Uterus (tissue), 4 donors: ENCODE measurements around the gene TBC1D16. TPM values are rescaled to one million over a fixed set of nuclear protein-coding genes. Genes with fewer than 3 reads are reported as not detected.

Experiments
- DNase-seq, 2 donors: peaks; one replicate each; pipeline ENCODE4 v3.0.0-alpha.2; 2019 to 2020
- H3K27ac ChIP-seq, 2 donors: fragments of 200-600 bp; sonication (generic); 1 replicate in 1 of 2; 2 replicates in 1 of 2; pipeline ENCODE4 v1.5.1; 2016 to 2018
- H3K27me3 ChIP-seq, 2 donors: fragments of 200-600 bp; sonication (generic); one replicate each; pipeline ENCODE4 v1.5.1; 2018 to 2019; ENCODE audit warnings: control low read depth in 1 of 2
- H3K36me3 ChIP-seq, 2 donors: fragments of 200-600 bp; sonication (generic); one replicate each; pipeline ENCODE4 v1.5.1; 2019; ENCODE audit warnings: control low read depth in 1 of 2
- H3K4me1 ChIP-seq, 2 donors: fragments of 200-600 bp; sonication (generic); one replicate each; pipeline ENCODE4 v1.5.1; 2018 to 2019; ENCODE audit warnings: control low read depth in 1 of 2
- H3K4me3 ChIP-seq, 2 donors: fragments of 200-600 bp; sonication (generic); 1 replicate in 1 of 2; 2 replicates in 1 of 2; pipeline ENCODE4 v1.5.1; 2018 to 2019; ENCODE audit warnings: mild to moderate bottlenecking in 1 of 2
- H3K9me3 ChIP-seq, 2 donors: fragments of 200-600 bp; sonication (generic); one replicate each; pipeline ENCODE4 v1.5.1; 2019; ENCODE audit warnings: control low read depth in 1 of 2
- CTCF ChIP-seq, 4 experiments: fragments of 200-600 bp in 2 of 4; fragments of 450-650 bp in 2 of 4; sonication (generic) in 2 of 4; IDR thresholded peaks; one replicate each; pipeline ENCODE4 v1.5.1; 2016 to 2019; ENCODE audit warnings: antibody characterized with exemption in 4 of 4, mild to moderate bottlenecking in 2 of 4, moderate library complexity in 1 of 4
- POLR2A ChIP-seq, 2 donors: fragments of 450-650 bp; IDR thresholded peaks; one replicate each; pipeline ENCODE4 v1.6.1; 2016; ENCODE audit warnings: antibody characterized with exemption in 2 of 2, mild to moderate bottlenecking in 1 of 2, moderate library complexity in 1 of 2
- intact Hi-C: fragments of 100-400 bp; cut with DNase I; formaldehyde crosslinking; loops from one replicate; pipeline ENCODE4 v1.15.1; 2023; ENCODE audit warnings: low total_unique reads
- total RNA-seq, 4 donors: library from RNA; depleted of rRNA in 3 of 4; stranded (reverse); fragments of >200 nt in 3 of 4; gene quantifications; one replicate each; pipeline versions ENCODE4 v1.1.0 to v1.2.4, GENCODE V29; 2014 to 2023
- donor health status: DM: yes; HTN: yes; CAD: no.

The TBC1D16 gene
- total RNA-seq, 4 donors from 2014 or later: 3.8 to 58.2 (median 18.3) TPM

DNA sequence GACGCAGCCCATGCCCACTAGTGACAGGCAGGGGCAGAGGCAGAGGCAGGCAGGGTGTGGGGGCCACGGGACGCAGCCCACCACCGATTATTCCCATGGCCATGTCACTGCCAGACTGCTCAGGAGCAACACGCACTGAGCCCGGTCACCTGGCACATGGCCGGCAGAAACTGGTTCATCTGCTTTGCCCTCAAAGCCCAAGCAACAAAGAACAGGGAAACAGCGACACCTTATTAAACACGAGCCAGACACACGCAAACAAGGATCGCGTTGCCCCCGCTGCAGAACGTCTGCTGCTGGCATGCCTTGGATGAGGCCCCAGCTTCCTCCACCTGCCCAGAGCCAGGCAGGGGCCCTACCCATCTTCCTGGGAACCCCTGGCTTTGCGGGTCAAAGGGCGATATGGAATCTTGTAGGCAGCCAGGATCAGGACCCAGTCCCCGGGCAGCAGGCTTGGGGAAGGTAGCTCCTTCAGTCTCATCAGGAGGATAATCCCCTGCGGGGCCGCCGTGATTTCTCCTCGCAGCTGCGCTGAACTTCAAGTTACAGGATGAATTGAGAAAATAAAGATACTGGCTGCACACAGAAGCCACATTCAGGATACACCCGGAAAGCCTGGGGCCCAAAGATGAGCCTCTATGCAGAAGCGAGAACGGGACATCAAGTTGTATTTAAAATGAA lies 4.8 kb downstream of the TBC1D16 start:
- intact Hi-C loops: no loop called here
- H3K27ac ChIP-seq: peak overlapping the region in 1 of 2 donors; percentile 60
- H3K9me3 ChIP-seq: no peaks in the 10 kb centered on the region
- H3K4me3 ChIP-seq: no peak overlapping the region
- no peaks in the 10 kb centered on the region for H3K36me3 ChIP-seq
- peaks cover 5 to 12% of the 10 kb centered on the region in 2 donors for H3K4me1 ChIP-seq
- H3K27me3 ChIP-seq: no peaks in the 10 kb centered on the region
- DNase-seq: no peak
- TF ChIP-seq POLR2A (IDR thresholded peaks at IDR 0.05): no peak

- intact Hi-C loops: no loop called here
- no peak overlapping the region for H3K4me3 ChIP-seq
Measured at GRCh38 chr17:80029258-80029974, 6.3 kb downstream of the TBC1D16 start.

GRCh38 chr17:80028030-80028429 lies 7.6 kb downstream of the TBC1D16 start:
- H3K4me3 ChIP-seq: no peak overlapping the region
- H3K27ac ChIP-seq: peak overlapping the region; percentile 39 to 60

More at GRCh38 chr17:80029258-80029974, 6.3 kb downstream of the TBC1D16 start:
- Histone ChIP-seq H3K27ac (peak overlapping the region; percentile 60), H3K4me1 (peaks cover 5 to 12% of the 10 kb centered on the region in 2 donors), H3K9me3 (no peaks in the 10 kb centered on the region), H3K27me3 (no peaks in the 10 kb centered on the region), H3K36me3 (no peaks in the 10 kb centered on the region)
- peak; percentile 87 to 90 for DNase-seq
- TF ChIP-seq CTCF (IDR thresholded peaks at IDR 0.05): no peak

DNA sequence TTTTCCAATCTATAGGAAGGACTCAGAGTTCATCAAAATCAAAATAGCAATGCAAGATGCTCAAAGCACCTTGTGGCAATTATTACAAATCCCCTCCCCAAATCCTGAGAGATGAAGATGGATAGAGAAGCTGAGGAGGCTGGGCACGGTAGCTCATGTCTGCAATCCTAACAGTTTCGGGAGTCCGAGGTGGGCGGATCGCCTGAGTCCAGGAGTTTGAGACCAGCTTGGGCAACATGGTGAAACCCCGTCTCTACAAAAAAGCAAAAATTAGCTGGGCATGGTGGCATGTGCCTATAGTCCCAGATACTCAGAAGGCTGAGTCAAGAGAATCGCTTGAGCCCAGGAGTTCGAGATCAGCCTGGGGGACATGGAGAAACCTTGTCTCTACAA lies 8.6 kb downstream of the TBC1D16 start:
- Histone ChIP-seq H3K36me3 (no peaks in the 10 kb centered on the region), H3K4me1 (peaks cover 5 to 12% of the 10 kb centered on the region in 2 donors), H3K27ac (no peak overlapping the region), H3K9me3 (no peaks in the 10 kb centered on the region), H3K4me3 (no peak overlapping the region), H3K27me3 (no peaks in the 10 kb centered on the region)
- DNase-seq: no peak
- intact Hi-C loops: no loop called here
- TF ChIP-seq CTCF (IDR thresholded peaks at IDR 0.05) (no peak), POLR2A (IDR thresholded peaks at IDR 0.05) (no peak)

More at GRCh38 chr17:80028030-80028429, 7.6 kb downstream of the TBC1D16 start:
- H3K9me3 ChIP-seq: no peaks in the 10 kb centered on the region
- TF ChIP-seq CTCF (IDR thresholded peaks at IDR 0.05): no peak
- TF ChIP-seq POLR2A (IDR thresholded peaks at IDR 0.05): no peak
- no peak for DNase-seq
- intact Hi-C loops: no loop called here
- H3K36me3 ChIP-seq: no peaks in the 10 kb centered on the region
- H3K27me3 ChIP-seq: no peaks in the 10 kb centered on the region
- H3K4me1 ChIP-seq: peaks cover 5 to 12% of the 10 kb centered on the region in 2 donors

- Histone ChIP-seq H3K4me3 (no peak overlapping the region), H3K4me1 (peaks cover 5 to 12% of the 10 kb centered on the region in 2 donors), H3K27me3 (no peaks in the 10 kb centered on the region), H3K27ac (no peak overlapping the region), H3K9me3 (no peaks in the 10 kb centered on the region), H3K36me3 (no peaks in the 10 kb centered on the region)
- no peak for DNase-seq
- intact Hi-C loops: no loop called here
- TF ChIP-seq POLR2A (IDR thresholded peaks at IDR 0.05) (no peak), CTCF (IDR thresholded peaks at IDR 0.05) (no peak)
Measured at GRCh38 chr17:80026359-80027042, 9.2 kb downstream of the TBC1D16 start.
